HG03469 (cell line): ENCODE data around the gene OSBPL1A.

Experiments used
- ATAC-seq: cut with Tn5 transposase; IDR thresholded peaks from one replicate; pipeline ENCODE4 v1.9.1; 2021; ENCODE audit warnings: mild to moderate bottlenecking, moderate library complexity, moderate number of reproducible peaks; ENCODE audit not compliant: unreplicated experiment

Gene OSBPL1A

GRCh38 chr18:24270358-24270936, 127.2 kb downstream of the OSBPL1A start:
- no peak for ATAC-seq

GRCh38 chr18:24268784-24269550, 128.7 kb downstream of the OSBPL1A start:
- no peak for ATAC-seq

GRCh38 chr18:24267878-24268277, 129.7 kb downstream of the OSBPL1A start:
- no peak for ATAC-seq

- no peak for ATAC-seq
Observed at GRCh38 chr18:24266131-24266530, 131.5 kb downstream of the OSBPL1A start.

- no peak for ATAC-seq
Observed at GRCh38 chr18:24265502-24266064, 132.0 kb downstream of the OSBPL1A start.

- no peak for ATAC-seq
Observed at GRCh38 chr18:24263050-24263449, 134.6 kb downstream of the OSBPL1A start.

GRCh38 chr18:24262087-24262486, 135.5 kb downstream of the OSBPL1A start:
- no peak for ATAC-seq

GRCh38 chr18:24259869-24260641, 137.6 kb downstream of the OSBPL1A start:
- no peak for ATAC-seq

GRCh38 chr18:24254071-24254470, 143.6 kb downstream of the OSBPL1A start:
- no peak for ATAC-seq

GRCh38 chr18:24249716-24250115, 147.9 kb downstream of the OSBPL1A start:
- ATAC-seq = no peak

- ATAC-seq = no peak
Observed at GRCh38 chr18:24248359-24248758, 149.3 kb downstream of the OSBPL1A start.

GRCh38 chr18:24246143-24246542, 151.5 kb downstream of the OSBPL1A start:
- ATAC-seq = peak; percentile 94

- ATAC-seq = no peak
Observed at GRCh38 chr18:24244698-24245097, 152.9 kb downstream of the OSBPL1A start.

GRCh38 chr18:24243677-24244076, 153.9 kb downstream of the OSBPL1A start:
- no peak for ATAC-seq

- ATAC-seq = no peak
Observed at GRCh38 chr18:24239341-24239740, 158.3 kb downstream of the OSBPL1A start.

GRCh38 chr18:24238387-24238786, 159.2 kb downstream of the OSBPL1A start:
- ATAC-seq = no peak

GRCh38 chr18:24234850-24235418, 162.7 kb downstream of the OSBPL1A start:
- ATAC-seq = no peak

GRCh38 chr18:24234330-24234729, 163.3 kb downstream of the OSBPL1A start:
- ATAC-seq = no peak

- ATAC-seq = no peak
Observed at GRCh38 chr18:24232800-24233199, 164.8 kb downstream of the OSBPL1A start.

GRCh38 chr18:24231773-24232735, 165.6 kb downstream of the OSBPL1A start:
- ATAC-seq = no peak
